Duodenal mucosa (tissue), 2 donors: ENCODE results near the gene PTPN4.
"Not testable (repeated sequence)": the region's sequence is repeated elsewhere in the genome, so short reads cannot be mapped to it uniquely, and the experiment has no call there.

ENCODE experiments used
- H3K27ac ChIP-seq: one replicate; pipeline ENCODE4 v1.7.0; 2013; ENCODE audit warnings: low read depth, low read length
- H3K27me3 ChIP-seq, 2 donors: one replicate each; pipeline ENCODE4 v1.7.0; 2013; ENCODE audit warnings: low read length in 2 of 2, control low read depth in 1 of 2; ENCODE audit not compliant: insufficient read depth in 2 of 2, control insufficient read depth in 1 of 2
- H3K36me3 ChIP-seq, 2 donors: one replicate each; pipeline ENCODE4 v1.7.0; 2013; ENCODE audit warnings: low read length in 2 of 2, control low read depth in 1 of 2; ENCODE audit not compliant: insufficient read depth in 2 of 2, control insufficient read depth in 1 of 2
- H3K4me1 ChIP-seq, 2 donors: one replicate each; pipeline ENCODE4 v1.7.0; 2013; ENCODE audit warnings: low read length in 2 of 2, control low read depth in 1 of 2; ENCODE audit not compliant: insufficient read depth in 2 of 2, control insufficient read depth in 1 of 2
- H3K4me3 ChIP-seq, 2 donors: one replicate each; pipeline ENCODE4 v1.7.0; 2013; ENCODE audit warnings: low read length in 2 of 2, low read depth in 1 of 2
- H3K9ac ChIP-seq, 2 donors: one replicate each; pipeline ENCODE4 v1.7.0; 2013; ENCODE audit warnings: low read length in 2 of 2, low read depth in 1 of 2
- H3K9me3 ChIP-seq, 2 donors: one replicate each; pipeline ENCODE4 v1.7.0; 2013; ENCODE audit warnings: low read length in 2 of 2, control low read depth in 1 of 2; ENCODE audit not compliant: control insufficient read depth in 1 of 2

PTPN4 gene

GRCh38 chr2:119800376-119800902 is 40.7 kb downstream of the PTPN4 start:
- H3K4me3 ChIP-seq = no peak overlapping the region
- H3K36me3 ChIP-seq = no peaks in the 10 kb centered on the region
- no peaks in the 10 kb centered on the region for H3K4me1 ChIP-seq
- H3K9ac ChIP-seq = no peak overlapping the region
- no peaks in the 10 kb centered on the region for H3K9me3 ChIP-seq
- no peaks in the 10 kb centered on the region for H3K27me3 ChIP-seq
- no peak overlapping the region for H3K27ac ChIP-seq

- H3K4me3 ChIP-seq = no peak overlapping the region
- H3K27me3 ChIP-seq = no peaks in the 10 kb centered on the region
- no peaks in the 10 kb centered on the region for H3K9me3 ChIP-seq
- no peak overlapping the region for H3K9ac ChIP-seq
- H3K36me3 ChIP-seq = no peaks in the 10 kb centered on the region
- no peaks in the 10 kb centered on the region for H3K4me1 ChIP-seq
- H3K27ac ChIP-seq = no peak overlapping the region
Measured at GRCh38 chr2:119801040-119801439, 41.3 kb downstream of the PTPN4 start.

- H3K9ac ChIP-seq, H3K4me1 ChIP-seq, H3K36me3 ChIP-seq: not testable (repeated sequence)
Measured at GRCh38 chr2:119801989-119802388, 42.3 kb downstream of the PTPN4 start.

GRCh38 chr2:119803101-119803500 is 43.4 kb downstream of the PTPN4 start:
- no peaks in the 10 kb centered on the region for H3K27me3 ChIP-seq
- H3K4me3 ChIP-seq = no peak overlapping the region
- no peak overlapping the region for H3K27ac ChIP-seq
- H3K4me1 ChIP-seq = no peaks in the 10 kb centered on the region
- H3K36me3 ChIP-seq = no peaks in the 10 kb centered on the region
- no peaks in the 10 kb centered on the region for H3K9me3 ChIP-seq
- no peak overlapping the region for H3K9ac ChIP-seq

More at GRCh38 chr2:119801989-119802388, 42.3 kb downstream of the PTPN4 start:
- not testable (repeated sequence) for H3K27me3 ChIP-seq, H3K9me3 ChIP-seq, H3K4me3 ChIP-seq, H3K27ac ChIP-seq

GRCh38 chr2:119804409-119804808 is 44.7 kb downstream of the PTPN4 start:
- H3K9ac ChIP-seq, H3K27me3 ChIP-seq, H3K9me3 ChIP-seq, H3K4me3 ChIP-seq, H3K36me3 ChIP-seq, H3K27ac ChIP-seq, H3K4me1 ChIP-seq: not testable (repeated sequence)

GRCh38 chr2:119808516-119809147 is 48.9 kb downstream of the PTPN4 start:
- H3K27ac ChIP-seq = no peak overlapping the region

GRCh38 chr2:119809339-119810048 is 49.8 kb downstream of the PTPN4 start:
- Histone ChIP-seq H3K36me3 (peaks cover 0 to 5% of the 10 kb centered on the region in 2 donors), H3K4me1 (no peaks in the 10 kb centered on the region), H3K27ac (no peak overlapping the region), H3K4me3 (no peak overlapping the region), H3K9ac (no peak overlapping the region), H3K9me3 (no peaks in the 10 kb centered on the region), H3K27me3 (no peaks in the 10 kb centered on the region)

More at GRCh38 chr2:119808516-119809147, 48.9 kb downstream of the PTPN4 start:
- Histone ChIP-seq H3K27me3 (no peaks in the 10 kb centered on the region), H3K9me3 (no peaks in the 10 kb centered on the region), H3K36me3 (peaks cover 0 to 5% of the 10 kb centered on the region in 2 donors), H3K4me1 (no peaks in the 10 kb centered on the region), H3K4me3 (no peak overlapping the region), H3K9ac (no peak overlapping the region)

GRCh38 chr2:119810049-119810630 is 50.4 kb downstream of the PTPN4 start:
- Histone ChIP-seq H3K4me1 (no peaks in the 10 kb centered on the region), H3K9ac (no peak overlapping the region), H3K27ac (no peak overlapping the region), H3K4me3 (no peak overlapping the region), H3K9me3 (no peaks in the 10 kb centered on the region), H3K27me3 (no peaks in the 10 kb centered on the region), H3K36me3 (peaks cover 0 to 5% of the 10 kb centered on the region in 2 donors)

GRCh38 chr2:119814216-119814615 is 54.5 kb downstream of the PTPN4 start:
- Histone ChIP-seq H3K4me3 (no peak overlapping the region), H3K9me3 (no peaks in the 10 kb centered on the region), H3K36me3 (peaks cover 0 to 5% of the 10 kb centered on the region in 2 donors), H3K27ac (no peak overlapping the region), H3K9ac (no peak overlapping the region), H3K4me1 (no peaks in the 10 kb centered on the region), H3K27me3 (no peaks in the 10 kb centered on the region)

GRCh38 chr2:119818792-119819191 is 59.1 kb downstream of the PTPN4 start:
- no peaks in the 10 kb centered on the region for H3K27me3 ChIP-seq
- no peaks in the 10 kb centered on the region for H3K4me1 ChIP-seq
- no peaks in the 10 kb centered on the region for H3K9me3 ChIP-seq
- H3K36me3 ChIP-seq = no peaks in the 10 kb centered on the region
- no peak overlapping the region for H3K4me3 ChIP-seq
- H3K27ac ChIP-seq = no peak overlapping the region
- no peak overlapping the region for H3K9ac ChIP-seq
